Esophagus muscularis mucosa (tissue), 4 donors: ENCODE data around the gene RGSL1. TPM values are rescaled to one million over a fixed set of nuclear protein-coding genes. Genes with fewer than 3 reads are reported as not detected.

Source experiments
- DNase-seq: peaks from one replicate; pipeline ENCODE4 v3.0.0-alpha.2; 2017; ENCODE audit errors: extremely low spot score
- H3K27ac ChIP-seq, 4 donors: fragments of 200-600 bp; sonication (generic); replicated peaks in 1 of 4; 1 replicate in 3 of 4; 2 replicates in 1 of 4; pipeline ENCODE4 v1.5.1; 2016 to 2019; ENCODE audit warnings: mild to moderate bottlenecking in 1 of 4
- H3K27me3 ChIP-seq, 4 donors: fragments of 200-600 bp; sonication (generic); one replicate each; pipeline versions ENCODE4 v1.5.1 to v1.6.0; 2016 to 2019
- H3K36me3 ChIP-seq, 4 donors: fragments of 200-600 bp; sonication (generic); one replicate each; pipeline ENCODE4 v1.5.1; 2016 to 2019
- H3K4me1 ChIP-seq, 4 donors: fragments of 200-600 bp; sonication (generic); one replicate each; pipeline ENCODE4 v1.5.1; 2016 to 2019
- H3K4me3 ChIP-seq, 4 donors: fragments of 200-600 bp; sonication (generic); 1 replicate in 2 of 4; 2 replicates in 2 of 4; pipeline ENCODE4 v1.5.1; 2016 to 2019; ENCODE audit warnings: mild to moderate bottlenecking in 4 of 4, moderate library complexity in 1 of 4
- H3K9me3 ChIP-seq, 4 donors: fragments of 200-600 bp; sonication (generic); 1 replicate in 3 of 4; 2 replicates in 1 of 4; pipeline ENCODE4 v1.5.1; 2016 to 2019
- CTCF ChIP-seq, 3 experiments: fragments of 200-600 bp in 2 of 3; fragments of 450-650 bp in 1 of 3; sonication (generic) in 2 of 3; IDR thresholded peaks; one replicate each; pipeline ENCODE4 v1.5.1; 2017 to 2019; ENCODE audit warnings: antibody characterized with exemption in 3 of 3, mild to moderate bottlenecking in 2 of 3, moderate library complexity in 1 of 3
- EP300 ChIP-seq: sonication (generic); formaldehyde crosslinking; IDR thresholded peaks from one replicate; pipeline ENCODE4 v1.6.1; 2017; ENCODE audit warnings: antibody characterized with exemption
- POLR2A ChIP-seq: fragments of 450-650 bp; IDR thresholded peaks from one replicate; pipeline ENCODE4 v1.6.1; 2017; ENCODE audit warnings: antibody characterized with exemption, moderate library complexity, mild to moderate bottlenecking, low read depth
- POLR2AphosphoS5 ChIP-seq, 2 donors: sonication (generic); formaldehyde crosslinking; IDR thresholded peaks; one replicate each; pipeline ENCODE4 v1.6.1; 2017; ENCODE audit warnings: antibody characterized with exemption in 2 of 2
- WGBS: methylation state at CpG from one replicate; pipeline ENCODE4 v1.1.5; 2018; 5-methylcytosine and 5-hydroxymethylcytosine counted together
- intact Hi-C: fragments of 100-400 bp; cut with DNase I; formaldehyde crosslinking; loops from one replicate; pipeline ENCODE4 v1.15.1; 2023
- total RNA-seq, 4 donors: library from RNA; depleted of rRNA; stranded (reverse); fragments of >200 nt; gene quantifications; one replicate each; pipeline versions ENCODE4 v1.1.0 to v1.2.1, GENCODE V29; 2016

RGSL1 gene
- total RNA-seq, 4 donors from 2014 or later: not detected

GRCh38 chr1:182587093-182587492 lies 137.1 kb downstream of the RGSL1 start:
- no peak for DNase-seq
- intact Hi-C loops: loop anchor here (10.0 kb wide), 1 partner anchor 132 kb away; the partner anchor contains the start of gene RGSL1
- Histone ChIP-seq H3K4me3 (no peak overlapping the region), H3K27ac (no peak overlapping the region), H3K36me3 (peaks cover 5 to 26% (median 12%) of the 10 kb centered on the region in 4 donors), H3K9me3 (no peaks in the 10 kb centered on the region), H3K27me3 (no peaks in the 10 kb centered on the region), H3K4me1 (peaks cover 7 to 37% (median 29%) of the 10 kb centered on the region in 4 donors)
- TF ChIP-seq POLR2A (no peak), CTCF (IDR thresholded peaks at IDR 0.05) (no peak), EP300 (no peak), POLR2AphosphoS5 (IDR thresholded peaks at IDR 0.05) (no peak)
- 0% methylated on average over 1 of the region's 1 CpG for WGBS

GRCh38 chr1:182587666-182588499 lies 137.9 kb downstream of the RGSL1 start:
- H3K27me3 ChIP-seq: no peaks in the 10 kb centered on the region
- TF ChIP-seq POLR2A (no peak), CTCF (IDR thresholded peaks at IDR 0.05) (no peak), POLR2AphosphoS5 (IDR thresholded peaks at IDR 0.05) (no peak), EP300 (no peak)
- no peaks in the 10 kb centered on the region for H3K9me3 ChIP-seq
- no peak for DNase-seq
- peak overlapping the region; percentile 71 to 73 (median 72) for H3K4me3 ChIP-seq
- peaks cover 0 to 18% (median 4%) of the 10 kb centered on the region in 4 donors for H3K36me3 ChIP-seq
- H3K27ac ChIP-seq: peak overlapping the region; percentile 86 to 93 (median 90)
- peaks cover 7 to 37% (median 29%) of the 10 kb centered on the region in 4 donors for H3K4me1 ChIP-seq
- intact Hi-C loops: loop anchor here (10.0 kb wide), 1 partner anchor 133 kb away; the partner anchor contains the start of gene RGSL1
- 49% methylated on average over 4 of the region's 4 CpGs for WGBS

GRCh38 chr1:182588500-182589396 lies 138.8 kb downstream of the RGSL1 start, which contains the start of gene RNASEL:
RNASEL (minus strand) TSS chr1:182589256; CDS start chr1:182586806, 2,450 bp downstream.
- H3K4me3 ChIP-seq: peak within 1 kb of the TSS; percentile 71 to 73 (median 72)
- H3K36me3 ChIP-seq: peaks cover 0 to 9% (median 3%) of the 10 kb centered on the region in 4 donors
- TF ChIP-seq CTCF (IDR thresholded peaks at IDR 0.05) (no peak), POLR2AphosphoS5 (IDR thresholded peaks at IDR 0.05) (peak; percentile 62 to 86)
- H3K9me3 ChIP-seq: no peaks in the 10 kb centered on the region
- intact Hi-C loops: loop anchor here (10.0 kb wide), 1 partner anchor 134 kb away; the partner anchor contains the start of gene RGSL1
- 8% methylated on average over 20 of the region's 20 CpGs for WGBS
- H3K27me3 ChIP-seq: no peaks in the 10 kb centered on the region
- H3K27ac ChIP-seq: peak within 1 kb of the TSS; percentile 86 to 93 (median 90)
- DNase-seq: peak; percentile 94
- H3K4me1 ChIP-seq: peaks cover 7 to 34% (median 28%) of the 10 kb centered on the region in 4 donors

- H3K4me3 ChIP-seq: peak overlapping the region; percentile 71 to 73 (median 72)
- intact Hi-C loops: loop anchor here (10.0 kb wide), 1 partner anchor 135 kb away; the partner anchor contains the start of gene RGSL1
- H3K27ac ChIP-seq: peak overlapping the region; percentile 86 to 93 (median 90)
These were observed 139.6 kb downstream of the RGSL1 start for GRCh38 chr1:182589520-182589919.

More at GRCh38 chr1:182589520-182589919, 139.6 kb downstream of the RGSL1 start:
- no peaks in the 10 kb centered on the region for H3K9me3 ChIP-seq
- peaks cover 5 to 26% (median 22%) of the 10 kb centered on the region in 4 donors for H3K4me1 ChIP-seq
- TF ChIP-seq EP300: no peak
- TF ChIP-seq POLR2A: no peak
- TF ChIP-seq CTCF (IDR thresholded peaks at IDR 0.05): no peak
- TF ChIP-seq POLR2AphosphoS5 (IDR thresholded peaks at IDR 0.05): no peak
- H3K27me3 ChIP-seq: no peaks in the 10 kb centered on the region
- no peak for DNase-seq
- H3K36me3 ChIP-seq: peaks cover 0 to 9% (median 3%) of the 10 kb centered on the region in 4 donors
- WGBS: 83% methylated on average over 3 of the region's 3 CpGs
